G401 (cell line): ENCODE results near the gene SP1. TPM values are rescaled to one million over a fixed set of nuclear protein-coding genes. Genes with fewer than 3 reads are reported as not detected.
A peak's percentile ranks its signal among the peaks of the same experiment; 100 is the strongest.
"Not testable (repeated sequence)": the region's sequence is repeated elsewhere in the genome, so short reads cannot be mapped to it uniquely, and the experiment has no call there.

Experiments used
- DNase-seq: peaks from one replicate; pipeline ENCODE4 v3.0.0-alpha.2; 2015; ENCODE audit warnings: low spot score
- in situ Hi-C: cut with HindIII; loops from 2 replicates; pipeline ENCODE4 v1.10.0; 2016; ENCODE audit warnings: low sequenced_read_pairs, mixed read lengths
- total RNA-seq: library from RNA; depleted of rRNA; stranded (reverse); fragments of >200 nt; shearing (Covaris generic); gene quantifications from 2 replicates; pipeline ENCODE4 v1.2.3, GENCODE V29; 2014

The SP1 gene
- total RNA-seq, 1 experiment from 2014 or later, result 40.0 TPM

DNA sequence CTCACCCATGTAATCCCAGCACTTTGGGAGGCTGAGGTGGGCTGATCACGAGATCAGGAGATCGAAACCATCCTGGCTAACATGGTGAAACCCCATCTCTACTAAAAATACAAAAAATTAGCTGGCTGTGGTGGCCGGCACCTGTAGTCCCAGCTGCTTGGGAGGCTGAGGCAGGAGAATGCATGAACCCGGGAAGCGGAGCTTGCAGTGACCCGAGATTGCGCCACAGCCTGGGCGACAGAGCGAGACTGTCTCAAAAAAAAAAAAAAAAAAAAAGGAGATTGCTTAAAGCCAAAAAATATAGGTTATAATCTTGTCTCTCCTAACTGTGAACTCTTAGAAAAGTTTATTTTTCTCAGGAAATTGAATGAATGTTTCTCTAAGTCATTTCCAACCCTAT, 55.4 kb downstream of the SP1 start:
- DNase-seq, in situ Hi-C loops: not testable (repeated sequence)

DNA sequence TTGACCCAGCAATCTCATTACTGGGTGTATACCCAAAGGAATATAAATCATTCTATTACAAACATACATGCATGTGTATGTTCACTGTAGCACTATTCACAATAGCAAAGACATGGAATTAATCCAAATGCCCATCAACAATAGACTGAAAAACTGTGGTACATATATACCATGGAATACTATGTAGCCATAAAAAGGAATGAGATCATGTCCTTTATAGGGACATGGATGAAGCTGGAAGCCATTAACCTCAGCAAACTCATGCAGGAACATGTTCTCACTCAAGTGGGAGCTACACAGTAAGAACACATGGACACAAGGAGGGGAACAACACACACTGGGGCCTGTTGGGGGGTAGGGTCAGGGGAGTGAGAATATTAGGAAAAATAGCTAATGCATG, 59.6 kb downstream of the SP1 start:
- DNase-seq, in situ Hi-C loops: not testable (repeated sequence)

DNA sequence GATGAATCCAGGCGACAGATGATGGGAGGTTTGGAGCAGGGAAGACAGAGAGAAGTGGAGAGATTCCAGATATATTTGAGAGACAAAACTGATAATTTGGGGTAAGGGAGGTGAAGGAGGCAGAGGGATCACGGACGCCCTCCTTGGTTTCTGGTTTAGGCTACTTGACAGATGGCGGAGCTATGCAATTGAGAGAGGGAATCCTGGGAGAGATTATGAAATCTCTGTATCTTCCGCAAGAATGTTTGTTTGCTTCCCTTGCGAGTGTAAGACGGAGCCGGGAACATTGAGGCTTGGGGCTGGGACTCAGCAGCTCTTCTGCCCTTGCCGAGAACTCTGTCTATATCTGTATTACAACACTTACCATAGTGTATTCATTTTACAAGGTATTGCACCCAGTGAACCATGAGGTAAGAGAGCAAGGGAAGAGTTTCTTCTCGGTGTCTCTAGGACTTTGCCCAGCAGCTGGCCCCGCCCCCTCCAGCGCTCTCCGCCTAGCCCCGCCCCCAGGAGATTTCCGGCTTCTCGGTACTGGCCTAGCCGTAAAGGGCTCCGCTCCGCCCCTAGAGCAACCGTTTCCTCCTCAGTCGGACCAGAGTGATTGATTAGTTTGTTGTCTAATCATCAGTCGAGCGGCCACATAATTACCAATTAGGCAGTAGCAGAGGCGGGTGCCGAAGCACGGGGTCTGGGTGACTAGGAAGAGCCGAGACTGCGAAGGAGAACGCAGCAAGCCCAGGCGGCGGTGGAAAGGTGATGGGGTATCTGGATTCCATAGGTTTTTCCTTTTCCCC, 61.3 kb downstream of the SP1 start, which contains the start of gene PRR13:
PRR13 (plus strand) TSS at position 695 of the 794 bp plus-strand sequence. CDS start 981 bp downstream, outside the sequence.
- DNase-seq, result peak; percentile 100
- in situ Hi-C loops, result no loop called here

DNA sequence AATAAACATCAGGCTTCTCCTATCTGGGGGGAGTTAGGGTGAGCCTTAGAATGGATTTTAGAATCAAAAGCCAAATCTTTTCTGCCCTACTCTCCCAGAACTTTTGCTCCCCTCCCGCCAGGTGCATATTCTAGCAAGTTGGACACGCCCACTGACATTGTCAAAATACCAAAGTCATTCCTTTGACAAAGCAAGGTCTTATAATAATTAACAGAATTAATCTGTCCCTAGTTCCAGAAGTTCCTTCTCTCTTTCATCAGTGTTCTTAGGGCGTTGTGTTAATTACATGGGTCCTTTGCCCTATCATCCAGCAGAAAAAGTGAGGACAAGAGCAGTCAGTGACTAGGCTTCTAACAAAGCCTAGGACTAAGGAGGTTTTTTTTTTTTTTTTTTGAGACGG, 64.0 kb downstream of the SP1 start:
- in situ Hi-C loops, result no loop called here
- no peak for DNase-seq

DNA sequence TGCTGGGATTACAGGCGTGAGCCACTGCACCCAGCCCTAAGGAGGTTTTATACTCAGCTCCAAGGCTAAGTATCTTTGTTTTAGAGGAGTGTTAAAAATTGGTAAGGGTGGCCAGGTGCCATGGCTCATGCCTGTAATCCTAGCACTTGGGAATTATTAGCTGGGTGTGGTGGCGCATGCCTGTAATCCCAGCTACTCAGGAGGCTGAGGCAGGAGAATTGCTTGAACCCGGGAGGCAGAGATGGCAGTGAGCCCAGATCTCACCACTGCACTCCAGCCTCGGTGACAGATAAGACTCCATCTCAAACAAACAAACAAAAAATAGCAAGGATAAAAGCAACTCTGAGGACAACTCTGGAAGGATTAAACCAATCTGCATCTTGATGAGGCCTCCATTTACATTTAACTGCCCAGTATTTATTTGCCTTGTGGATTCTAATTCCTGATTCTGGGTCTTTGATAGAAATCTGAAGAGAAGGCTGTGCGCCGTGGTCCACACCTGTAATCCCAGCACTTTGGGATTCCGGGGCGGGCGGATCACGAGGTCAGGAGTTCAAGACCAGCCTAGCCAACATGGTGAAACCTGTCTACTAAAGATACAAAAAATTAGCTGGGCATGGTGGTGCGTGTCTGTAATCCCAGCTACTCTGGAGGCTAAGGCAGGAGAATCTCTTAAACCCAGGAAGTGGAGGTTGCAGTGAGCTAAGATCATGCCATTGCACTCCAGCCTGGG, 64.8 kb downstream of the SP1 start:
- DNase-seq, in situ Hi-C loops: not testable (repeated sequence)

DNA sequence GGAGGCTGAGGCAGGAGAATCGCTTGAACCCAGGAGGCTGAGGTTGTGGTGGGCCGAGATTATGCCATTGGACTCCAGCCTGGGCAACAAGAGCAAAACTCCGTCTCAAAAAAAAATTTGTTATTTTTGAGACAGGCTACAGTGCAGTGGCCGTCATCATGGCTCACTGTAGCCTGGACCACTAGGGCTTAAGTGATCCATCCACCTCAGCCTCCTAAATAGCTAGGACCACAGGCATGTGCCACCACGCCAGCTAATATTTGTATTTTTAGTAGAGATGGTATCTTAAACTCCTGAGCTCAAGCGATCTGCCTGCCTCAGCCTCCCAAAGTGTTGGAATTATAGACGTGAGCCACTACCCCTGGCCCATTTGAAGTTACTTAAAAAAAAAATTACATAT, 71.0 kb downstream of the SP1 start:
- in situ Hi-C loops, result no loop called here
- DNase-seq, result no peak

DNA sequence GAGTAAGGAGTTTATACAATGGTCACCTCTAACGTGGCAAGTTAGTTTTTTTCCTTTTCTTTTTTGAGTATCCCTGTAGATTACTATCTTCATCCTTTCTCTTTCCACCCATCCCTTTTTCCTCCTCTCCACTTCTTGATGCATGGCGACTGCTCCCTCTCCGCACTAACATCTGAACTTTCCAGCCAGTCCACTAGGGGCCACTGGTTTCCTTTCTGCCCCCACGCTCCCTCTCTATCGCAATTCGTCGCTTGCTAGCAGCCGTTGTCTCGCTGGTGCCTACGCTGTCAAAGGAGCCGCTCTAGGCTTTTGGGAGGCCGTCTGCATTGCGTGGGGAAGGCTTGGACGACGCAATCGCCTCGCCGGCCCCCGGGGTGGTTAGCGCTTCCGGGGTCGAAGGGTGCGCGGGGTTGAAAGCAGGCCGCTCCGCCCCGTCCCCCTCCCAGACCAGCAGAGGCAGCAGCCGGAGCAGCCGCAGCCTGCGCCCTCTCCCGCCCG, 71.7 kb downstream of the SP1 start, which contains the start of gene PCBP2:
PCBP2 (plus strand) TSS at position 442 of the 498 bp plus-strand sequence. CDS start 2,699 bp downstream, outside the sequence.
- DNase-seq, result peak; percentile 100
- in situ Hi-C loops, result no loop called here

DNA sequence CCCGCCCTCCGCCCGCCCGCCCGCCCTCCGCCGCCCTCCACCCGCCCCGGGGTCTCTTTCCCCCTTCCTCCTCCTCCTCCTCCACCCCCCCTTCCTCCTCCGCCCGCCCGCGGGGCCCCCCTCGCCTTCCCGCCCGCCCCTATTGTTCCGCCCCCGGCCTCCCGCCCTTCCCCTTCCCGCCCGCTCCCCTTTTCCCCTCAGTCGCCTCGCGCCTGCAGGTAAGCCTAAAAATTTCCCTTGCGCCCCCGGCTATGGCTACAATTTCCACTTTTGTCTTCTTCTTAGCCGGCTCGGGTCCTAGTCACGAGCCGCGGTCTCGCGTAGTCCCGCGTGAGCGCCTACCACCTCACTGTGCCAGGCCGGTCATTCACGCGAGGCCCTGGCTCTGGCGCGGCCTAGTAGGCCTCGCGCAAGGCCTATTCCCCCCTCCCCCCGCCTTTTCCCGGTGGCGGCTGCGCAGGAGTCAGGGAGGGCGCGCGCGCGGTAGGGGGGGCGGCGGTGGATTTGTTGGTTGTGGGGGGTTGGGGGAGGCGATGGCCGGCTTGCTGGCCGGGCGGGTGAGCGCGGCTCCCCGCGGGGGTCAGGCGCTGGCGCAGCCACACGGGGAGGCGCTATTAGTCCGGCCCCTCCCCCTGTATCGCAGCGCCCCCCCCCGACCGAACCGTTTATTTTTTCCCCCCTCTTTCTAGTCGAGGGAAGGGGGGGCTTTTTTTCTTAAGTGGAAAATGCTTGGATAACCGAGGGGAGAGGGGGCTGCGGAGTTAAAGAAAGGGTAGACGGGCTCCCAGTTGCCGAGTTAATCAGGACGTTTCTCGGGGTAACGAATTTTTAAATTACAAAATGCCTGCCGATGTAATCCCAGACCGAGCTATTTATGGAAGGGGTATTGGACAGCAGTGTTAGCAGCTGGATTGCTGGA, 72.4 kb downstream of the SP1 start:
- in situ Hi-C loops, result no loop called here
- peak; percentile 83 for DNase-seq

DNA sequence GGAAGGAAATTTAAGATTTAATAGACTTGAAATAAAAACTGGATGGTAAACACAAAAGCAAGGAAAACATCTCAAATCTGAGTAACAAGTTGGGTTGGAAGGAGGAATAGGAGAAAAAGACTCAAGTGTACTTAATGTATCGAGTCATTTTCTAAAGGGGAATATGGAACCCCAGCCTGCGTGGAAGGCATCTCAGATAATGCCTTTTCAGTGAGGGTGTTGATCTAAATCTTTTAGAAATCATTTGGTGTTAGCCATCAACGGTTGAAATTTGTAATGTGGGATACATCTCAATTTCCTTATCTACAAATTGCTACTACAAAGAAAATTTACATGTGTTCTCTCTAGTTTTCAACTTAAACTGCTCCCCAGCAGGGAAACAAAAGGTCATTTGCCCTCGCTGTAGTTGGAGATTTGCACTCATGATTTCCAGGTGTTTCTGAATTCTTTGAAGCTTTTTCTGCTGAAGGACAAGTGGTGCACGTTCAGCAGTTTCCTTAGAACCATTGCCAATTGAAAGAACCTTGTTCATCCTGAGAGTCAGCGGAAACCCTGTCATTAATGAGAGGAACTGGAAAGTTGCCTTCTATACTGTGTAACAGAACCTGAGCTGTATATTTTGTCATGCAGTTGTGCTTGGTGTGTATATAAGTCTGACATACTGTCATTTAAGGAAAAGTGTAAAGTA, 74.1 kb downstream of the SP1 start:
- DNase-seq, result no peak
- in situ Hi-C loops, result no loop called here

DNA sequence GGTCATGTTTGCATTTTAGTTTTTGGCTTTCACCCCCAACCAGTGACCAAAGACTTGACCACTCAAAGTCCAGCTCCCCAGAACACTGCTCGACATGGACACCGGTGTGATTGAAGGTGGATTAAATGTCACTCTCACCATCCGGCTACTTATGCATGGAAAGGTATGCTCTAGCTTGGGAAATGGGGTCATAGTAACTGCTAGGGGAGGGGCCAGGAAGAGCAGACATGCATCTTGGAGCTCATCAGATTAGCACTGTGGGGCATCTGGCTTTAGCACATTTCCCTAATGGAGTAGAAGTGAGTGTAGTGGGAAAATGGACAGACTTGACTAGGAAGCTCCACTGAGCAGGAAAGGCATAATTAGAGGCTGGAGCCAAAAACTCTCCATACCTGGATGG, 74.7 kb downstream of the SP1 start:
- in situ Hi-C loops, result no loop called here
- DNase-seq, result peak; percentile 97

DNA sequence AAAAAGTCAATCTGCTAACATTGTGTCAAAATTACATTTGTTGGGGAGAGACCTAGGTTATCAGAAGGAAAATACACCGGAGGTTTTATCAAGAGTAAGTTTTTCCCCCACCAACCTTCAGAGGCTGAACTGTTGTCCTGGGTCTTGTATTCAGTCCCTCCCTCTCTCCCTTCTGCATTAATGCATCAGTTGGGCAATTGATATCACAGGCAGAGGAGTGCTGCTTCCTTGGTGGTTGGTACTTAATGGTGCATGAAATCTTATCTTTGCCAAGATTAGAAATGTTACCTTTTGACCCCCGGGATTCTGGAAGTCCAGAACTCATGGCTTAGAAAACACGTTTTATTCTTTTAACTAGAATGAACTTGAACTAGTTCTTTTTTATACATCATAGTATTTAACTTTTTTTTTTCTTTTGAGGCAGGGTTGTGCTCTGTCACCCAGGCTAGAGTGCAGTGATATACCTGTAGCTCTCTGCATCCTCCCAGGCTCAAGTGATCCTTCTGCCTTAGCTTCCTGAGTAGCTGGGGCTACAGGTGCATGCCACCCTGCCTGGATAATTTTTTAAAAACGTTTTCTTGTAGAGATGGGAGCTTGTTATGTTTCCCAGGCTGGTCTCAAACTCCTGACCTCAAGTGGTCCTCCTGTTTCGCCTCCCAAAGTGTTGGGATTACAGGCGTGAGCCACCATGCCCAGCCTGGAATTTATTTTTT, 76.8 kb downstream of the SP1 start:
- in situ Hi-C loops, result no loop called here

DNA sequence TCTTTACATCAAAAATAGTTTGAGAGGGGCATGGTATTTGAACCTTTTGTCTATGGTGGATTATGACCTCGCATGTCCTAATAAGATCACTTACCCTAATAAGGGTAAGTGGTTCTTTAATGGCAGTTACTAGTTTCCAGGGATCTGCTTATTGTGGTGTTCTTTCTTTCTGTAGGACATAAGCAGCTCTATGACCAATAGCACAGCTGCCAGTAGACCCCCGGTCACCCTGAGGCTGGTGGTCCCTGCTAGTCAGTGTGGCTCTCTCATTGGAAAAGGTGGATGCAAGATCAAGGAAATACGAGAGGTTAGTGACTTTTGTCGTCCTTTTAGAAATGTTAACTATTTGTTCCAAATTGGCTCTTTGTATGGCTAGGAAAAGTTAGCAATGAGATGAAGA, 79.1 kb downstream of the SP1 start:
- in situ Hi-C loops, result no loop called here
- no peak for DNase-seq

More for the DNA sequence above, 76.8 kb downstream of the SP1 start:
- DNase-seq, result no peak

DNA sequence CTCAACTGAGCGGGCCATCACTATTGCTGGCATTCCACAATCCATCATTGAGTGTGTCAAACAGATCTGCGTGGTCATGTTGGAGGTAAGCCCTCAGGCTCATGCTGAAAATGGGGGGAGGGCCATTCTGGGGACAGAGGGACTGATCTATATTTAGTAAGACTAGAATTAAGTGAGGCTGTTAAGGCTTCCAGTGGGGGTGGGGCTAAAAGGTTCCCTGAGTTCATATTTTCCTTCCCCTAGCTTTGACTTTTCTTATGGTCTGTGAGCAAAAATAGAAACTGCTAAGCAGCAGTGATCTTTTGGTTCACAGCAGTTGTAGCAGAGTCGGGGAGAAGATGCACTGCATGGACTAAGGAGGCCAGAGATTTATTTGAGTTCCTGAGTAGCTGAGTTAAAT, 81.1 kb downstream of the SP1 start:
- DNase-seq, result no peak

DNA sequence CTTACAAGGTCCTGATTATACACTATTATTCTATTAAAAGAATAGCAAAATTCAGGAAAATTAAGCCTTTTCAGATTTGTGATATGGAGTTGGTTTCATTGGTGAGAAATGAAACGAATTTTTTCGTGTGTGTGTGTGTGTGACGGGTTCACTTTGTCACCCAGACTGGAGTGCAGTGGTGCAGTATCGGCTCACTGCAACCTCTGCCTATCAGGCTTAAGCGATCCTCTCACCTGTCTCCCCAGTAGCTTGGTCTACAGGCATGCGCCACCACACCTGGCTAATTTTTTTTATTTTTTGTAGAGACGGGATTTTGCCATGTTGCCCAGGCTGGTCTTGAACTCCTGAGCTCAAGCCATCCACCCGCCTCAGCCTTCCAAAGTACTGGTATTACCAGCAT, 81.6 kb downstream of the SP1 start:
- DNase-seq, result no peak
- in situ Hi-C loops, result no loop called here

More for the DNA sequence above, 81.1 kb downstream of the SP1 start:
- in situ Hi-C loops, result no loop called here

DNA sequence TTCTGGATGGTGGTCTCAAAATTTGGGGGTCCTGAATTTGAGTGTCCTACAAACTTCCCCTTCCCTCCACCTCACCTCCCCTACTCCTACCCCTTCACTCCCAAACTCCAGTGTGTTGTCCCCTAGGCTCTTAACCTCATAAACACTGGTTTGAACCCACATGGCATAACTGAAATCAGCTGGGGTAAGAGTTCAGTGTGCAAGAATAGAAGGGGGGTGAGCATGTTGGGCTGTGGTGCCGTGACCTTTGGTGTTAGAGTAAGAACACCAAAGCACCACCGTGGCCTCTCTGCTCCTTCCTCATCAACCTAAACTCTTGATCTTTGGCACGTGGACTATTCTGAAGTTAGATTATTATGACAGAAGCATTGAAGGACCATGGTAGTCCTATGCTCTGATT, 83.0 kb downstream of the SP1 start:
- in situ Hi-C loops, result no loop called here

DNA sequence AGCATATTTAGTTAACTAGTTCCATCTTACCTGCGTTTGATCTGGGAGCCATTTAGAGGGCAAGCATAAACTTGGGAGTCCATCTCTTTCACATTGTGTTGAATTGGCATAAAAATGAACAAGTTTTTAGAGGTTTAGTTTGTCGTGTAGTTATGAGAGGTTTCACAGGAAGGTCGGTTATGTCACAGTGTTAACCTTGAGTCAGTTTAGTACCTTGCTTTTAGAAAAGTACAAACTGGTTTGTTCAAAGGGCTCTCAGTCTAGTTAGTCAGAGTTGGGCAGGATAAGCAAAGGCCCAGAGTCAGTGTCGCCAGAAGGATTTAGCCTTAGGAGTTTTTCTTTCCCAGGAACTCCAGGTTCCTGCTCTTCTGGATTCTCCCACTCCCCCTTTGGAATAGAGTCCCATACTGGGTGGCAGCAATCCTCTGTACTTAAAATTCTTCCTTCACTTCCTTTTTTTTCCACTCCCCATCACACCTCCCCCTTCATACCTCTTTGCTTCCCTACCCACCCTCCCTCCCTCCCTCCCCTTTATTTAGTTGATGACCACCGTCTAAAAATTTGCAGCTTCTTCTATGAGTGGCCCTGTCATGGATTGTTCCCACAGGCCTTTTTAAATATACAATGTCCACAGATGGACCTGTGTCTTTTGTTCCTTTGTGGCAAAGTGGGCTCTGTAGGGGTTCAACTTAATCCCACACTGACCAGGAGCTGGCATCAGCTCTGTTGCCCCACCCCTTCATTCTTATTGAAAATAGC, 84.0 kb downstream of the SP1 start:
- in situ Hi-C loops, result no loop called here
- no peak for DNase-seq

More for the DNA sequence above, 83.0 kb downstream of the SP1 start:
- no peak for DNase-seq

DNA sequence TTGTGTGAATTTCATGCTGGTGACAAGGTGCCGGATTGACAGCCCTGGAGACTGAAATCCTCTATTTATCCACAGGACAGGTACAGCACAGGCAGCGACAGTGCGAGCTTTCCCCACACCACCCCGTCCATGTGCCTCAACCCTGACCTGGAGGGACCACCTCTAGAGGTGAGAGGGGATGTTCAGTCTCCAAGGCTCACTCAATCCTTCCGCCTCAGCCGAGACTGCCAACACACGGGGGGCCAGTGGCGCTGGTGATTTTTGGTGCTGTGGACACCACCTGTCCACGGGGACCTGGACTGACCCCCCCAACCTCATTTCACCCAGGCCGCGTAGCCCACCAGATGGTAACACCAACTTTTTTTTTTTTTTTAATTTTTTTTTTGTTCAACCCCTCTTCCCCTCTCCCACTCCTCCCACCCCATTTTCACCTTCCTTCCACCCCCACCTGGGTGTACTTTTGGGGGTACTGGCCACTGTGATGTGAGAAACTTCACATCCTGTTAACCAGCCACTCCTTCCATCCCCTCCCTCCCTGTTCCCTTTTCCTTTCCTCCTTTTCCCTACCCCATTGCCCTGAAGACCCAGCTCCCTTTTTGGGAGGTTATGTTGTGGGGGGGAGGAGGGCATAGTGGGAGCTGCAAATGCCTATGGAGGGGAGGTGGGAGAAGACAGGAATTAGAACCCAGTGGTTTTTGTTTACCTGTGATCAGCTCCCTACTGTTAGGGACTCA, 84.9 kb downstream of the SP1 start:
- in situ Hi-C loops, result no loop called here
- DNase-seq, result no peak
